IPS DF 4.7 (cell line): ENCODE measurements around the gene PTPN12.
"Not testable (repeated sequence)": the region's sequence is repeated elsewhere in the genome, so short reads cannot be mapped to it uniquely, and the experiment has no call there.

Experiments used
- DNase-seq: peaks from one replicate; pipeline ENCODE4 v3.0.0-alpha.2; 2013; ENCODE audit warnings: low spot score; ENCODE audit errors: extremely low read depth

The PTPN12 gene

DNA sequence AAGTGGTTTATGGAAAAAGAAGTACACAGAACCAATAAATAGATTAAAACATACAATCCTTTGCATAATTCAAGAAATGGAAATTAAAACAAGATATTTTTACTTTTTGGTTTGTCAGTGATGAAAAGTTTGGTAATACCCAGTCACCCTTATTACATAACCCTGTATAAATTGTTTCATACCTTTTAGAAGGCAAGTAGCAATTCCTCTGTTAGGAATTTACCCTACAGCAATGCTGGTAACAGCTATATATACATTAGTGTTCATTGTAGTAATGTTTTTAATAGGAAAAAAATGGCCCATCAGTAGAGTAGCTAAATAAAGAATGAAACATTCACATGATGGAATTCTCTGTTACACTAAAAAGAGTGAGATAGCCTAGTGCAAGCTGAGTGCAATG is 42.7 kb downstream of the PTPN12 start:
- no peak for DNase-seq

DNA sequence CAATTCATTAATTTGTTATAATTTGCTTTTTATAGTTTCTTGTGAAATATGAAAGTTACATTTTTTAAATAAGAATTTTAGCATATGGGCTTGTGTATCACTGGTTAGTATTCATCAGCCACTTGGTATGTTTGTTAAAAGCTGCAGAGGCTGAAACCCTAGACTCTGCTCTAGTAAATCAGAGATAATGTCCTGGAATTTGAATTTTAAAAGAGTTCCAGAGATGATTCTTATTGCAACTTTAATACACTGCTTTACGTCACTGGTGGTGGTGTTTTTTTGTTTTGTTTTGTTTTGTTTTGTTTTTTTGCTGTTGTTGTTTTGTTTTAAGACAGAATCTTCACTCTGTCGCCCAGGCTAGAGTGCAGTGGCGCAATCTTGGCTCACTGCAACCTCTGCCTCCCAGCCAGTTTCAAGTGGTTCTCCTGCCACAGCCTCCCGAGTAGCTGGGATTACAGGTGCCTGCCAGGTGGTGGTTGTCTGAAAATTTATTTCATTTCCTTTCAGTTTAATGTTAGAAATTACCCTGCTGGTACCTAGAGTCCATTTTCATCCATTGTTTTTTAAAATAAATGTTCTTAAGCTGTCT is 43.8 kb downstream of the PTPN12 start:
- DNase-seq = no peak

- DNase-seq = no peak
These were observed 50.2 kb downstream of the PTPN12 start for GRCh38 chr7:77587272-77587671.

- DNase-seq = no peak
These were observed 63.9 kb downstream of the PTPN12 start for GRCh38 chr7:77600952-77601351.

DNA sequence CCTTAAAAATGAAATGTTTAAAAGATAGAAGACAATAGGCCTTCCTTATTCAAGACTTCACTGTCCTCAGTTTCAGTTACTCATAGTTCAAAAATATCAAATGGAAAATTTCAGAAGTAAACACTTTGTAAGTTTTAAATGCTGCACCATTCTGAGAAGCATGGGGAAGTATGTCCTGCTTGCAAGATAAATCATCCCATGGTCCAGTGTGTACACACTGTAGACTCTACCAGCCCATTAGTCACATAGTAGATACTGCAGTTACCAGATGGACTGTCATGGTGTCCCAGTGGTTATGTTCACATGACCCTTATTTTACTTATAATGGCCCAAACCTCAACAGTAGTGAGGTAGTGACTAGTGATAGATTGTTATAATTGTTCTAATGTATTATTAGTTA is 69.5 kb downstream of the PTPN12 start:
- no peak for DNase-seq

DNA sequence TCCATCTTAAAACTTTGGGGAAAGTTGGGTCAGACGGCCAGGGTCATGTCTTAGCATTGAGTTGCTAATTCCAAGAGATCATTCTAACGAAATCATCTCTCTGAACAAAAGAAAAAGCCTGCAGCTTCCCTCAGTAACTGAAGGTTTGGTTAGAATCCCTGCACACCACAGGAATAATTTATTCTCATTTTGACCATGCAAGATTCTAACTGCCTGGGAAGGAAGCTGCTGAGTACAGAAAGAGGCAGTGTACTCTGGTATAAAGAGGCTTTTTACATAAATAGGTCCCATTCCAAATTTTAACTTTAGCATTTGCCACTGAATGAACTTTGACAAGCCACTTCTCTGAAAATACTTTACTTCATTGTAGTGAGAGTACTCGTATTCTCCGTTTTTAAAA is 82.2 kb downstream of the PTPN12 start:
- no peak for DNase-seq

DNA sequence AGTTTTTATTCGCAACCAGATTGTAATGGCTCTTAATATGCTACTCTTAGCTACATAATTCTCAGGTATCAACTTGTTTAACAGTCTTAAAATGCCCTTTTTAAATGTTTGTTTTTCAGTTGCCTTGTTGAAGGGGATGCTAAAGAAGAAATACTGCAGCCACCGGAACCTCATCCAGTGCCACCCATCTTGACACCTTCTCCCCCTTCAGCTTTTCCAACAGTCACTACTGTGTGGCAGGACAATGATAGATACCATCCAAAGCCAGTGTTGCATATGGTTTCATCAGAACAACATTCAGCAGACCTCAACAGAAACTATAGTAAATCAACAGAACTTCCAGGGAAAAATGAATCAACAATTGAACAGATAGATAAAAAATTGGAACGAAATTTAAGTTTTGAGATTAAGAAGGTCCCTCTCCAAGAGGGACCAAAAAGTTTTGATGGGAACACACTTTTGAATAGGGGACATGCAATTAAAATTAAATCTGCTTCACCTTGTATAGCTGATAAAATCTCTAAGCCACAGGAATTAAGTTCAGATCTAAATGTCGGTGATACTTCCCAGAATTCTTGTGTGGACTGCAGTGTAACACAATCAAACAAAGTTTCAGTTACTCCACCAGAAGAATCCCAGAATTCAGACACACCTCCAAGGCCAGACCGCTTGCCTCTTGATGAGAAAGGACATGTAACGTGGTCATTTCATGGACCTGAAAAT is 89.7 kb downstream of the PTPN12 start:
- DNase-seq = no peak

GRCh38 chr7:77627309-77627676 is 90.2 kb downstream of the PTPN12 start:
- no peak for DNase-seq

DNA sequence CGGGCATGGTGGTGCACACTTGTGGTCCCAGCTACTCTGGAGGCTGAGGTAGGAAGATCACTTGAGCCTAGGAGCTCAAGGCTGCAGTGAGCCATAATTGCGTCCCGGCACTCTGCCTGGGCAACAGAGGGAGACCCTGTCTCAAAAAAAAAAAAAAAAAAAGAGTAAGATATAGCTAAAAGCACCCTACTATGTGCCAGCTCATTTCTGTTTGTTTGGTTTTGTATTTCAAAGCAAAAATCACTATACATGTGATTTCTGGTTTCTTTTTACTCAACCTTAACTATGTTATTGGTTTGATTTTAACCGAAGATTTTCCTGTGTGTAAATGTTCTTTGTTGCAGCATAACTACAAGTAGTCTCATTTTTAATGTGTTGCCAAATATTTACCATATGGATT is 92.7 kb downstream of the PTPN12 start:
- DNase-seq = no peak

- no peak for DNase-seq
These were observed 94.7 kb downstream of the PTPN12 start for GRCh38 chr7:77631820-77632219.

DNA sequence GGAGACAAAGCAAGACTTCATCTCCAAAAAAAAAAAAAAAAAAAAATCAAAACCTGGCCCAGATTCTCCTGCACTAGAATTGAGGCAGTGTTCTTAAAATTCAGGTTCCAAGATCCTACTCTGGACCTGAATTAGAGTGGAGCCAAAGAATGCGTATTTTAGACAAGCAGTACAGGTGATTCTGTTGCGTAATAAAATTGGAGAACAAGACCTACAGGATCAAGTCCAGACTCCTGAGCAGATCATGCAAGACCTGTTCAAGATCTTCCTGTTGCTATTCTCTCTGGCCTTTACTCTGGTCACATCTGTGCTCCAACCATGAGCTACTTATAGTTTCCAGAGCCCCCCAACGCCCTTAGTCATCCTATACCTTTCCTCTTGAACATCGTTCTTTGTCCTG is 107.7 kb downstream of the PTPN12 start:
- DNase-seq = no peak

DNA sequence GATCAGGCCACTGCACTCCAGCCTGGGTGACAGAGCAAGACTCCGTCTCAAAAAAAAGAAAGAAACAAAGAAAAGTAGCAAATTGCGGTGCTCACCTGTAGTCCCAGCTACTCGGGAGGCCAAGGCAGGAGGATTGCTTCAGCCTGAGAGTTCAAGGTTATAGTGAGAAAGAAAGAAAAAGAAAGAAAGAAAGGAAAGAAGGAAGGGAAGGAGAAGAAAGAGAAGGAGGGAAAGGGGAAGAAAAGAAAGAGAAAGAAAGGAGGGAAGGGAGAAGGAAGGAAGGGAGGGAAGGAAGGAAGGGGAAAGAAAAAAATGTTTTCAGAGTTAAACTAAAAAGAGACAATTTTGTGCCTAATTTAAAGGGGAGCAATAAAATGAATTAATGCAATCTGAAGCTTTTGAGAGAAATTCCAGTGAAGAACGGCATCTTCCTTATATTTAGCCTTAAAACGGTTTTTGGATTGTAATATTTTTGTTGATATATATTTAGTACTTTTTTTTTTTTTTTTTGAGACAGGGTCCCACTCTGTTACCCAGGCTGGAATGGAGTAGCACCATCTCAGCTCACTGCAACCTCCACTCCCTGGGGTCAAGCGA is 111.7 kb downstream of the PTPN12 start:
- DNase-seq = no peak

DNA sequence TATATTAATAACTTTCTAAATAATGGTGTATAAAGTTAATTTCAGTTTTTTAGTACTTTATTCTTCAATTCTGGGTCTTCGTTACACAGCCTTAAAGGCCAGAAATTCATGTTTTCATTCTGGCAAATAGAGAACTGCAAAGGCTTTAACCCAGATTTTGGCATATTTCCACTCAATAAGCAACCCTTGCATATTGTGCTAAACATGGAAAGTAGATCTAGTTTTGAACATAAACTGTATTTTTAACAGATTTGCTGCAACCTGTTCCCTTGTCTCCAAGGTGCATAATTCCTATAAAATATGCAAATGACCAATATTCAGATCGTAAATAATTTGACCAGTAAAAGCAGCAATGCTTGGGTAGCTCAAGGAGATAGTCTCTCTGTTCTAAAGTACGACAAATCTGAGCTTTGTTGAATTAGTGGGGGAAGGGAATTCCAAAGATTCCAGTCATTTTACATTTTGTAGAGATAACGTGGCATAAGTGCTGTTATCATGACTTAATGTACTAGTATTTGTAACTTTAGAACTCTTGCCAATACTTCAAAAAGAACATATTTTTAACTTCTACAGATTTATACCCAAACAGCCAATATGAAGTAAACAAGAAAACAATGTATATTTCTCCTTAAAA is 112.7 kb downstream of the PTPN12 start:
- DNase-seq = no peak

GRCh38 chr7:77651575-77652162 is 114.6 kb downstream of the PTPN12 start:
- no peak for DNase-seq

- not testable (repeated sequence) for DNase-seq
These were observed 115.7 kb downstream of the PTPN12 start for GRCh38 chr7:77652826-77653225.

DNA sequence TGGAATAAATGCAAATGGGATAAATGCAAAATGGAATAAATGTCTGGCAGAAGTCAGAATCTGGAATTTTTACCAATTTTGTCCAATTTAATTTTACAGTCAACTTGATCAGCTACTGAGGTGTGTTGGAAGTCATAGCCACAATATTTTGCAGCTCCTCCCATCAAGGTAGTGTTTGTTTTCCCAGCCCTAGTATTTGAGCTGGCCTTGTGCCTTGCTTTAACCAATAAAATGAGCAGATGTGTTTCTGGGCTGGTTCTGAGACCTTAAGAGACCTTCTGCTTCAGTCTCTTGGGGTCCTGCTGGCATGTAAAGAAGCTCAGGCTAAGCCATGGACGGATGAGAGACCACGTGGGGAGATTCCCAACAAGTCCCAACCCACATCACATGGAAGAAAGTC is 116.5 kb downstream of the PTPN12 start:
- DNase-seq = no peak

DNA sequence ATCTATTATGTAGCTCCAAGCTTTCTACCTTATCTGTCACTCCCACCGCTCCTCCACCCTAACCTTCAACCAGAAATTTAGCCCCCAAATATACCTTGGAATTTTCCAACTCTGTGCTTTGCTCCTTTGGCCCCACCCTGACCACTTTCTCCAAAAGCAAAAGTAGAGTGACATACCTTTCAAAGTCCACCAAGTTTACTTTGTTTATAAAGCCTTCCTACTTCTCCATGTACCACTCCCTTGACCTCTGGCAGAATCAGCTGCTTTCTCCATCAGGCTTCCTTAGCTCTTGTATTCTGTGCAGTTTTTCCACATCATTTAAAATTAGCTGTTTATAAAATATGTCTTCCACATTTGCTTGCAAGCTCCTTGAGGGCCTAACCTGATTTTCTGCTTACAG is 118.3 kb downstream of the PTPN12 start:
- no peak for DNase-seq

- no peak for DNase-seq
These were observed 118.9 kb downstream of the PTPN12 start for GRCh38 chr7:77655836-77656455.

DNA sequence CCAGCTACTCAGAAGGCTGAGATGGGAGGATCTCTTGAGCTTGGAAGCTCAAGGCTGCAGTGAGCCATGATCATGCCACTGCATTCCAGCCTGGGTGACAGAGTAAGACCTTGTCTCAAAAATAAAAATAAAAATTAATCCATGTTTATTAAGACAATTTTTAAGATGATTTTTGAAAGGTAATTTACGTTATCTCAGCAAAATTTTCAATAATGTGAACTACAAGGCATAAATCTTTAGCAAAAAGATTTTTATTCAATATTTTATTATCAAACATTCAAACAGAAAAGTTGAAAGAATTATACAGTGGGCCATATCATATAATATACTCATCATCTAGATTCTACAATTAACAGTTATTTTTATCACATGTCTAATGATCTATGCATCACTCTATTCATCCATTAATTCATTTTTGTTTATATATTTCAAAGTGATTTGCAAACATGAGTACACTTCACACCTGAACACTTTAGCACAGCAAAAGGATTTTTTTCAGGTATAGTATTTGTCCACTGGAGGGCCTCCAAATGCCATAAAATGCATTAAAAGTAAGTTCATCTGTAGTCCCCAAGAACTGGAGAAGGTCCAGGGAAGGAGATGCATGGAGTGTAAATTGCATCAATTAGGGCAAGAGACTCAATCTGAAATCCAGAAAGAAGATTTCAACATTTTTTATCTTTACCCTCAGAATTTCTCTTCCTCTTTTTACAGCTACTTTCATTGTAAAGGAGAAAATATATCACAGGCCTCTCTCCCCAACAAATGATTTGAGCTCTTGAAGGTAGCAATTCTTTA is 120.5 kb downstream of the PTPN12 start:
- no peak for DNase-seq

- DNase-seq = no peak
These were observed 121.8 kb downstream of the PTPN12 start for GRCh38 chr7:77658928-77659327.

- DNase-seq = no peak
These were observed 124.7 kb downstream of the PTPN12 start for GRCh38 chr7:77661816-77662215.
